NCI-H1105 (cell line): ENCODE measurements around the gene SCFD2.

Source experiments
- DNase-seq: peaks from one replicate; lab custom pipeline; 2025; lab: John Stamatoyannopoulos, UW

The SCFD2 gene

DNA sequence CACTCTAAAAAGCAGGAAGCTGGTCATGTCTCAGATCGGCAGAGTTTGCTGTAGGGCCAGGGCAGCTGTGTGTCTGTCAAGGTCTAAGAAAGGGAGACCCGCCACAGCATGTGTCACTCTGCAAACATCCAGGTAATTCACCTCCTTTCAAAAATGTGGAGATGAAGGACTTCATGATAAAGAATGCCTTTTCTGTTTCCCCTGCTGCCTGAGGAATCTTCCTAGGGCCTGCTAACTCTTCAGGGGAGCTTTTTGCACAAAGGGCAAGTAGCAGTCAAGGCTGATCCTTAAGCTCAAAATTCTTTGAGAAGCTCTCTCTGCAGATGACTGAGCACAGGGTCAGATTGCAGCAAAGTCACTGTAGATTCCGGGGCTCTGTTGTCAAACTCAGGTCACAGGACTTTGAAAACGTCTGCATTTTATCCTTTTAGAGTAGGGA is 482.7 kb downstream of the SCFD2 start:
- no peak for DNase-seq

DNA sequence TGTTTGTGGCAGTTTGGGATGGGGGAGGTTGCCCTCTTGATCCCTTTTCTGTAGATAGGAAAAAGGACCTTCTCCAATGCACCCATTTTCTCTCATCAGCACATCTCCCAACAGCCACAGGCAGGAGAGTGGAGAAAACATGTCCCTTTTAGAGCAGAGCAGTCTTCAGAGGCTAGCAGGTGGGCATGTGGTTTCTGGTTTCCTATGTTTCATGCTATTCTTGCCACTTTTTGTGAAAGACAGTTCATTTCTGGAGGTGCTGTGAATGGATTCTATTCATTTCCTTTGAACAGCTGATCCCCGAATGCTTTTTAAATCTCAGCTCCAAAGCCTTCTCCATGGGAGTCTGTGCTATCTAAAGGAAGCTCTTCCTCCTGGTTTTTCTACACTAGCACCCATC is 484.9 kb downstream of the SCFD2 start:
- no peak for DNase-seq

DNA sequence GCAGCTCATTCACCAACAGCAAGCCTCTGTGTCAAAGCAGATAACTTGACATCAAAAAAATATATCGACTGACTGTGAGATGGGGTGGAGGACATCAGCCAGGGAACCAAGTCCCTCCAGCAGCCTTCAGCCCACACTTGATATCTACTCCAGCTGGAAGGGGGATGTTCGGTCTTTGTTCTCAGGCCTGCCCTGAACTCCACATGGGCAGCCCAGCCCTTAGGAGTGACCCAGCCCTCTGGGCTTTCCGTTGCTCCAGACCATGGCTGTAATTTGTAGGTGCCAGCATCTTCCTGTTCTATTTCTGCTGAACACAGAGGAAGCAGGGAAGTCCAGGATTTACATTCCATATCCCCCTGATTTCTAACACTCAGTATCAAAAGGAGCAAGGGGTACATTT is 486.4 kb downstream of the SCFD2 start:
- DNase-seq: no peak

DNA sequence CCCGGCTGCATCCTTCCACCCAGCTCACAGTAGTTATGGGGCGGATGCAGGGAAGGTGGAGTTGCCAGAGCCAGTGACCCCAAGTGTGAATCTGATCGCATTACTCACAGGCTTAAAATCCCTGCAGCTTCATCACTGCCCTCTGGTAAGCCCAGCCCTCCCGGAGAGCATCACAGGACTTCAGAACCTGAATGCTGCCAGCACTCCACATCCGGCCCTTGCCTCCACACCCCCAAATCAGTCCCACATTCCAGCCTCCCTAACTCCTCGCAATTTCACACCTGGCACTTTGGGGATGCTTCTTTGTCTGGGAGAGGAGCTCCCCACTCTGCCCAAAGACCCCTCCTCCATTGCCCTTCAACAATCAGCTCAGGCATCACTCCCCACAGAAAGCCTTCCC is 488.2 kb downstream of the SCFD2 start:
- DNase-seq: no peak

DNA sequence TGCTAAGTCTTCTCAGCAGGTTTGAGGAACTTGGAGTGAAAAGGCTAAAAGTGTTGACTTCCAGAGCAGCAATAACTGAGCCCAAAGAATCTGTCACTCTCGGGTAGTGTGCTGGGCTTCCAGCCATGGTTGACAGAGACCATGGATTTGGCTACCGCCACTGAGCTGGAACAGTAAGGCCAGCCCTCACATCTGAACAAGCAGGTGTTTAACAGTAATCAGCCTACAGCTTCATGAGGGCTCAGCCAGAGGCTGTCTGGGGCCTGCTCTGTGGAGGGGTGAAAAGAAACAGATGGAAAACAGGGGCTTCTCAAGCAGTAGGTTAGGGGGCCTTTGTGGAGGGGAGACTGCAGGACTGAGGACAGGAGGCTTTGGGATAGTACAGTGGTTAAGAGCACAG is 488.8 kb downstream of the SCFD2 start:
- no peak for DNase-seq

DNA sequence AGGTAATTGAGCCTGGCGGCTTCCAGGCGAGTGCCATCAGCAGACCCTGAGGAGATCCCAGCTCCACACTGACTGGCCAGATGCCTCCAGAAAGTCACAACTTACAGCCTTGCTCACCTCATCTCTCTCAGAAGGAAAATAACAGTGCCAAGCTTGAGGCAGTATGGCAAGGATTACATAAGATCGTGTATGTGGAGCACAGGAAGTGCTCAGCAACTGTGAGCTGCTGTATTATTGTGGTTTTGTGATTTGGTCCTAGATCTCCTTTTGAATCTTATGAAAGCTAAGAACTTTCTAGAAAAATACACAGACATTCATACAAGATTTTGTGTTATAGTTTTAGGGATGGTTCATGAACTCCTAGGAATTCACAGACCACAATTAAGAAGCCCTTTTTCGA is 489.8 kb downstream of the SCFD2 start:
- no peak for DNase-seq

DNA sequence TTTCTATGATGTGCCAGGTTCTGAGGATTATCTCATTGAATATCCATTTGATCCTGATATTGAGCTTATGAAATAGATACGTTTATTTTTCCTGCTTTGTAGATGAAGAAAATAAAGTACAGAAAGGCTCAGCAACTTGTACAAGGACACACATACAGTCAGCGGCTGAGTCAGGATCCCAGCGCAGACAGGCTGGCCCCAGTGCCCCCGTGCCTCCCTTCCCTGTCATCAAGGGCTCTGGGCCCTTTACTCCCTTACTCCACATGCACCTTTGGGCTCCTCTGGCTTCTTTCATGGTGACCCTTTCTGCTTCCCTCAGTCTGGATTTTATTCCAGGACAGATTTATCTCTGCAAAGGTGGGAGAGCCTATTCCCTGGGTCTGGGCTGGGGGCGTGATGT is 490.9 kb downstream of the SCFD2 start:
- no peak for DNase-seq

DNA sequence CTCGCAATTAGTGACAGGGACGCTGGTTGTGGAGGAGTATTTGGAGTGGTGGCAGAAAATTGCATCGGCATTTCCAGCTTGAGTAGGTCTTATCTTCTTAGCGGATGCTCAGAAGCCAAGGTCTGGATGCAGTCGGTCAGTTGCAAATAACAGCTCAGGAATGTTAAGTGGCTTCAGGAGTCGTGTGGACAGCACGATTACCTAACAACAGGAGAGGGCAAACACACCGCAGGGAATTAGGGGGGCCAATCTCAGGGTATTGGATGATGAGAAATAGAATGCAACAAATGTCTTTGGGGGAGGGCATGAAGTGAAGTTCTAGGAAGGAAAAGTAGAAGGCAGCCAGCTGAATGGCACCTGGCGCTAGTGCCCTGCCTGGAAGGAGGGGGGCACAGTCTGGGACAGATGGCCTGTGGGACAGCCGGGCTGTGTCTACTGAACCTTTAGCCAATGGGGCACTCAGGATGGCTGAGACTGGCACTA is 492.0 kb downstream of the SCFD2 start:
- no peak for DNase-seq

DNA sequence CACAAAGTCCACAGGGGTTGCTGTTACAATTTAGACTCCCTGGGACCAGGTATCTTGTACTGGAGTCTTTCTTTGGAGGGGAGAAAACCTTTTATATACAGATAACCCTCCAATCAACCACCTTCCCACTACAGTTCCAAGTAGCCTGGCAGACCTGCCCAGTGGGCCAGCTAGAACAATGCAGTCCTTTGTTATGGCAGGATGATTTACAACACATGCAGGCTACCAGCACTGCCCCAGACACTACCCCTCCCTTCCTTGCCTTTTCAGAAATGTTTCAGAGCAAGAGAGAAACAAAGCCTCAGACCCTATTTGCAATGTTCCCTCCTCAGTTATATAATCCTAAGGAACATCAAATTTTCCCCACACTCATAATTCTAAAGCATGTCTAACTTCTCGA is 492.7 kb downstream of the SCFD2 start:
- no peak for DNase-seq

DNA sequence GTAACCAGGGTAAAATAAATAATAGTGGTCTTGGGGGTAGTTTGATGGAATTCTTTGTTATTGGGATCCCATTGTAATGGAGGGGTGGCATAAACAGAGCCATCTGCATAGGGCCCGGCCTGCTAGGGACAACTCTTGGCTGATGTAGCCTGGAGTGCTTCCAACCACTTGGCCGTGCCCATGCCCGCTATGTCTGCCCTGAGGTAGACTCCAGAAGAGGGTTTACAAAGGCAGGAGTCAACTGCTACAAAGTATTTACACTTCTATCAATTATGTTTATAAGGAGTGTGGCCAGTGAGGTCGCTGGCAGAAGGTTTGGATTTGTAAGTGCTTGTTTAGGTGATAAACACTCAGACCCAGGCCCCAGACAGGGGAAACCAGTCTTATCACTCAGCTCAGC is 495.6 kb downstream of the SCFD2 start:
- DNase-seq: peak; percentile 11

DNA sequence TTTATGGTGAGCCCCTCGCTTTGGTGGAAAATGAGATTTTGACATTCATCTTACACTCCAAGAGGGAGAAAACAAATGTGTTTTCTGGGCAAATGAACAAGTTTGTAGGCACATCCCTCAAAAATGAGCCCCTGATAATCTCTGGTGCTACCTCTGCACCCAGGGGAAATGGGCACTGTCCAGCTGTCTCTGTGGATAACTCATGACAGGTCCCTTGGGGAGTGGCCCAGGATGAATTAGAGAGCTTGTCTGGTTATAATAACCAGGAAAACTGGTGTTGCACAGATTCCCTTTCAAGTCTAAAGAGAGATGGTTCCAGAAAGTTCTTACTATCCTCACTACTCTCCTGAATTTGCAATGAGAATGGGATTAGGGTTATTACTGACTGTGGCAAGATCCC is 496.2 kb downstream of the SCFD2 start:
- no peak for DNase-seq

DNA sequence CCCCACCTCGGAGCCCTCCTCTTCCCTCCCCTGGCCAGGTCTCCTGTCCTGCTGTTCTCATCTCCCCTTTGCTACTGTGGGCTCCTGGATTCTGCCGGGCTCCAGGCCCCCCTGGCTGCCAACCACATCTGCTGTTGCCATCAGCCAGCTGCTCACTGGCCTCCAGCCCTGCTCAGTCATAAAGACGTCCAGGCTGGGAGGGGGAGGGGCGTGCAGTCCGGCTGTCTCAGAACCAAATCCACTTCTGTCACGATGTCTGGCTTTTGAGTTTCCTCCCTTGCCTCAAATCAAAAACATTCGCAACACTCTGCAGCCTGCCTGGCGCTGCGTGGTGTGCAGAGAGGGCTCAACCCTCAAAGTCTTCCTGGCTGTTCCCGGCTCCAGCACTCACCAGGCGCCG is 496.7 kb downstream of the SCFD2 start:
- DNase-seq: no peak

DNA sequence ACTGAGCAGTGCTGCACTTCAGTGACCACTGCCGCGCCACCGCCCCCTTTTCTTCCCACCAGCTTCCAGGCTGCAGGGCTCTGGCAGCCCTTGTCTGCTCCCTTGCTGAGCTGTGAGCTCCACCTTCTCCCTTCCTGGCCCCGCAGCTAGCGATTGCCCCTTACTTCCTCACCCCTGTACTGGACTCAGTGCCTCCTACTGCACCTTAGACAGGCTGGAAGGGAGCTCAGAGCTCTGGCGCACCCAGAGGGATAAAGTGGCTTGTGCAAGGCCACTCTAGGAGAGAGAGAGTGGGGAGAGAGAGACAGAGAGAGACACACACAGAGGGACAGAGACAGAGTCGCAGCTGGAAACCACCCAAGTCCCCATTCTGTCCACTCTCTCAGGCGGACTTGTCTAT is 497.7 kb downstream of the SCFD2 start:
- no peak for DNase-seq

DNA sequence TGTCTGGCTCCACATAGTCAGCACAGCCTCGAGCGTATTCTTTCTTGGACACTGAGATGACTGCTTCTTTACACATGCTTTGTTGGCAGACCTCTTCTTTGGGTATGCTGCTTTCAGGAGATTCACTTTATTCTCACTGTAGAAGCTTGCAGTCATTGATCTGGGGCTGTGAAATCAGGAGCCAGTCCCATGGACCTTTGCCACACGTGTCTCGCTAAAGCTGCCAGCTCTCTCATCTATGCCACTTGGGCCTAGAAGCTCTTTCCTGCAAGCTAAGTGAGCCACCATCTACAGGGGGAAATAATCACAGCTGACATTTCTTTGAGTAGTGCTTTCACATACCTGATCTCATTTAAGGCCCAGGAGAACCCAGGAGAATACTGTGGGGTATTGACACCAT is 498.7 kb downstream of the SCFD2 start:
- no peak for DNase-seq

DNA sequence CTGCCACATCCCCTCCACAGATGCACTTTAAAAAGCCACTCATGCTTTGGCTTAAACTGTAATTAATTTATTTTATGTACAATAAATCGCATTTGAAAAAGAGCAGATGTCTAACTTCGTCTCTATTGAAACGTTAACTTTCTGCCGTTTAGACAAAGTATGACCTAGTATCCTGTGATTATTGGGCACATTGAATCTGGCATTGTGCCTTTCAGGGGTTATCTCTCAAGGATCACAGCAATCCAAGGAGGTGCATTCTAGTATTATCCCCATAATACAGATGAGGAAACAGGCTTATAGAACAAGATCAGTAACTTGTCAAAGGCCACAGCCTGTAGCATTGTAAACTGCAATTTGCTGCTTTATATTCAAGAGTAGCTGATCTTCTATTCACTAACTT is 499.1 kb downstream of the SCFD2 start:
- DNase-seq: no peak

DNA sequence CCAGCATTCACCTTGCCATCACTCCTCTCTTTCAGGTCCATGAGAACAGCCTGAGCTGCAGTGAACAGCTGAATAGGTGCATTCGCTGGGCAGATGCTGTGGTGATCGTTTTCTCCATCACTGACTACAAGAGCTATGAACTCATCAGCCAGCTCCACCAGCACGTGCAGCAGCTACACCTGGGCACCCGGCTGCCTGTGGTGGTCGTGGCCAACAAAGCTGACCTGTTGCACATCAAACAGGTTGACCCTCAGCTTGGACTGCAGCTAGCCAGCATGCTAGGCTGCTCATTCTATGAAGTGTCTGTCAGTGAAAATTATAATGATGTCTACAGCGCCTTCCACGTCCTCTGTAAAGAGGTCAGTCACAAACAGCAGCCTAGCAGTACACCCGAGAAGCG is 500.6 kb downstream of the SCFD2 start:
- no peak for DNase-seq

DNA sequence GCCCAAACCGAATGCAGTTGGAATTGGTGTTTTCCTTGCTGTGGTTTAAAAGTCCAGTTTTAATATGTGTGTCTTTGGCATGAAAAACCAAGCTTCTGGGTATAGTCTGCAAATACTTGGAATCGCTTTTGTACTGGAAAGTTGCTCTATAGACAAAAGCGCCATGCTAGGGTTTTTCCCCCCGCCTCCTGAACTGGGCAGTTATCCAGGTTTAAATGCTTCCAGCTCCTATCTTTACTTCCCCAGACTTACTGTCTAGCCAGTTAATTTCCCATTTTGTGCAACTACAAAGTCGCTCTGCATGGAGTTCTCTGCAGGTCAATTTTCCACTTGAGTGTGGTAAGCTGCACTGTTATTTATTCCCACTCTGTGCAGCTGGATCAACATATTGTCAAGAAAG is 501.1 kb downstream of the SCFD2 start:
- DNase-seq: peak; percentile 84

DNA sequence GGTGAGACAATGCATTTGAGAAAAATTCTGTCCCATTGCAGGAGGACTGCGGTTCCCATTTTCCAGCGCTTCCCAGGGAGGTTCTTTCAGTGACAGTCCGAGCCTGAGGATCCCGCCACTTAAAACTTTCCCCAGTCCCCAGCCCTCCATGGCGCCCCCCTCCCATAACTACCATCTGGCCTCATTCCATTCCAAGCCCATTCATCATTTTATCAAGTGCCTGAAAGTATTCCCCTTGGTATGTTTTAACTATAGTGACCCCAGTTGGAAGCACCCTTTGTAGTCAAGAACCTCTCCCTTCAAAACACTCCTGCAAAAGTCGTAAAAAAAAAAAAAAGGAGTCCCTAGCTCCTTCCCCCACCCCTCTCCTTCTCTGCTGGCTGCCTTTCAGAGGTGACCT is 502.5 kb downstream of the SCFD2 start:
- DNase-seq: no peak

DNA sequence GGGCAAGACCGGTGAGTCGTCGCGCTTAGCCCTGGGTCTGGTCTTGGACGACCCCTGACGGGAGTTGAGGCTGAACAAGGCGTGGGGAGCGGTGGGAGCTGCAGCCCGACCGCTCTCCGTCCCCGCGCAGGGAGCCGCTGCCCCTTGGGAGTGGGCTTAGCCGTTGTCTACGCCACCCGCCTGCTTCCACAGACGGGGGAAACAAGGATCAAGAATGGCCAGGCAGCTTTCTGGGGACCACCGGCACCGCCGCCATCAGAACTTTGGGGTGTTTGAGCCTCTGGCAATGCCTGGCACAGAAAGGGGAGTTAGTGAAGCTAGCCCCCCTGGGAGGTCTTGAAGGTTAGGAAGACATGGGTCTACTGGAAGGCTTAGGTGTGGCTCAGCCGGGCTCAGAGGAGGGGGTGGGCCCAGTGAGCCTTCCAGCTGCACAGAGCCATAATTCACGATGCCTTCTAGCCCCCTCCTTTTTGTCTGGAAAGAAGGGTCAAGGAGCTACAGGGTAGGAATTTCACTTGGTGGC is 503.2 kb downstream of the SCFD2 start:
- no peak for DNase-seq

DNA sequence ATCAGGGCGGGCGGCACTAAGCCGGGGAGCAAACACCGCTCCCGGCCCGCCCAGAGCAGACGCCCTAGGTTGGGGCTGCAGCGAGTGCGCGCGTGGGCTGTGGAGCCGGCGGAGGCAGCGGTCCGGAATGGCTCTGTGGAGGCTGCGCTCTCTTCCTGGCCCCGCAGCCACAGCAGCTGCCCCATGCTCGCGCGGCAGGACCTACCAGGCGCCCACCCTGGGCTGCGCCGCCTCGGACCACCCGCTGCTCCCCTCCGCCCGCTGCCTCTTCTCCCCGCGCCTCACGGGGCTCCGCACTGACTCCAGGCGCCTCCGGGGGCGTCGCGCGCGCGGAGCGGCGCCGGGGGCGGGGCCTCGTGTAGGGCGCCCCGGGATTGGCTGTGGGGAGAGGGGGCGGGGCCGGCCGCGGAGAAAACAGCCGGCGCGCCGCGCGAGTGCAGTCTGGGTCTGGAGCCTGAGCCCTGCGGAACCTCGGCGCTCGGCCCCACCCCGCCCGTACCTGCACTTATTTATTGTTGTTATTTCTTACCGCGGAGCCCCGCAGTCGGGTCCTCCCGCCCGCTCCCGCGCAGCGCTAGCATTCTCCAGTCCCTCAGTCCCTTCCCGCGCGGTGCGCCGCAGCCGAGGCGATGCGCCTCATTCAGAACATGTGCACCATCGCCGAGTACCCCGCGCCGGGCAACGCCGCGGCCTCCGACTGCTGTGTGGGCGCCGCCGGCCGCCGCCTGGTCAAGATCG is 503.8 kb downstream of the SCFD2 start, which contains the start of gene RASL11B:
Gene RASL11B (plus strand): TSS at position 439 of the 738 bp plus-strand sequence. CDS start 191 bp downstream, at position 630.
- peak; percentile 51 for DNase-seq

DNA sequence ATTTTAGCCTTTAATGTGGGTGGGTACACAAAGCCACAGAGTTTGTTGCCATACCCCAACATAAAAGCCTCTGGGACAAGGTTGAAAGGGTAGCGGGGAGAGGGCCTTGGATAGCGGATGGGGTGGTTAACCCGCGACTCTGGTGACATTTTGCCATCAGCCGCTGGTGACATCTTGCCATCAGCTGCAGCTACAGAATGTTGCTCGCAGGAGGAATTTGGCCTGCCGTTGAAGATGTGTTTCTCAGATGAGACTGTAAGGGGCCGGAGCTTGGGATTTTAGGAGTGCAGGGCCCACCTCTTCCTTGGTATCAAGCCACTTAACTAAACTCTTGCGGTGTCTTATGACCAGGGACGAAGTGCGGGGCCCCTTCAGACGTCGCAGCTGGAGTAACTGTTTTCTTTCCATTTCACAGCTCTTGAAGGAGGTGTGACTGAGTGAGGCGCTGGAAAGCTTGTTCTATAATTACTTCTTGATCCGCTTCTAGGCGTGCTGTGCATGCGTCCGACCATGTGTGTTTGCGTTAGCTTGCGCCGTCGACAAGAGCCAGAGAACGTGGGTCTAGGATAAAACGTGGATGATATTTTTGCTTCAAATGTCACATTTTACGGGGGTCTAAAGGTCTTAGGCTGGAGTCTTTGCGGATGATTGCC is 504.6 kb downstream of the SCFD2 start:
- DNase-seq: no peak

DNA sequence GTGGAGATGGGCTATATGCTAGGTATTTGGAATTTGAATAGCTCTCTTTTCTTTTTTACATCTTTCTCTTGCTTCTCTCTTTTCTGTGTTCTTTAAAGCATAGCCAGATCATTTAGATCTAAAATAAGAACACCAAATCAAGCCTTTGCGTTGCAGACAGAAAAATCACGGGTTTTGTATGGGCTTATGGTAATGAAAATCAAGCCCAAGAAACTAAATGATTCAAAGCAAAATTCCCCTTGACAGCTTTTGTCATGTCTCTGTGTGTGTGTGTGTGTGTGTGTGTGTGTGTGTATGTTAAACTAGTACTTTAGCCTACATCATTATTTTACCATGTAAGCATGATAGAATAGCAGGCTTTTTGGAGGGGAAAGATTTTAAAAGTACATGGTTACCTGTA is 505.5 kb downstream of the SCFD2 start:
- DNase-seq: no peak

DNA sequence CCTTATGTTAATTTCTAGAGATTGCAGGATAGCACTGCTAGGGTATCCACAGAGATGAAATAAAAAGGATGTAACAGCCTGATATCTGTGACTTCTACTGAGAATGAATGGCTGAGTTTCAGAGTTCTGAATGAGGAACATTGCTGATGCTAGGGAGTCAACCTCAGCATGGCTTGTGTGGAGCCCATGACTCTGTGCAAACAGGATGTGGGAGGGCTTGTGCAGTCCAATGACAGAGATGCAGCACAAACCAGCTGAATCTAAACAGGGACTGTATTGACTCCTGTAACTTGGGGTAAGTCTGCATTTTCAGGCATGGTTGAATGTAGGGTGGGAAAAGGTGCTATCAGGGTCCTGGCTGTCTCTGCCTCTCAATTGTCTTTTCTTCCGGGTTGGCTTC is 509.1 kb downstream of the SCFD2 start:
- no peak for DNase-seq
